HG03571 (cell line): ENCODE results near the gene CRADD.

Experiments used
- ATAC-seq: cut with Tn5 transposase; IDR thresholded peaks from one replicate; pipeline ENCODE4 v1.9.1; 2021; ENCODE audit not compliant: unreplicated experiment

CRADD gene

DNA sequence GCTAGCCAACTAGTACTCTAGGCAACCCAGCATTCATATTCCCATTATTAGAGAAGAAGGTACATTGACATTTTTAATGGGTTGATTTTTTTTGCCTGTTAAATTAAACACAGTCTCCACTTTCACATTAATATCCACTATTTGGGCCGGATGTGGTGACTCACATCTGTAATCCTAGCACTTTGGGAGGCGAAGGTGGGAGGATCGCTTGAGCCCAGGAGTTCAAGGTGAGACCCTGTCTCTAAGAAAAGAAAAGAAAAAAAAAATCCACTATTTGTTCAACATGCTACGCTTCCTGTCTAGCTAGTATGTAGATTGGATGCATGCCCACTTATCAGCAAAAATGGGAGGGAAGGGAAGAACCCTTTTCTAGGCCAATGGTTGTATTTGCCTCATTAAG, 7.1 kb upstream of the CRADD start:
- ATAC-seq, result no peak

GRCh38 chr12:93671044-93671443, 6.1 kb upstream of the CRADD start:
- no peak for ATAC-seq

GRCh38 chr12:93673084-93673483, 4.1 kb upstream of the CRADD start:
- ATAC-seq, result no peak

DNA sequence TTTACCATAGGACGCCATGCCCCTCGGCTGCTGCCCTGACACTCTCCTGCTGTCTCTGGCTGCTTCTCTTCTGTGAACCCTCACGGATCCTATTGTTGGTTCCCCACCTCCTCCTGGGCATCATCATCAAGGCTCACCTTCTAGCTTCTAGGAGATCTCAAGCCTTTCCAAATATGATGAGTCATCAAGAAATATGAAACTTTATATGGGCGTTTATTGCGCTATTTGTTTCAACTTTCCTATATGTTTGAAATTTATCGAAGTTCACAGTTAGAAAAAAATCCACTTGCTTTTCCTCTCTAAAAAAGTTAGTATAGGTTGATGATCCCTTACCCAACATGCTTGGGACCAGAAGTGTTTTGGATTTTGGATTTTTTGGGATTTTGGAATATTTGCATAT, 2.8 kb upstream of the CRADD start:
- ATAC-seq, result no peak

DNA sequence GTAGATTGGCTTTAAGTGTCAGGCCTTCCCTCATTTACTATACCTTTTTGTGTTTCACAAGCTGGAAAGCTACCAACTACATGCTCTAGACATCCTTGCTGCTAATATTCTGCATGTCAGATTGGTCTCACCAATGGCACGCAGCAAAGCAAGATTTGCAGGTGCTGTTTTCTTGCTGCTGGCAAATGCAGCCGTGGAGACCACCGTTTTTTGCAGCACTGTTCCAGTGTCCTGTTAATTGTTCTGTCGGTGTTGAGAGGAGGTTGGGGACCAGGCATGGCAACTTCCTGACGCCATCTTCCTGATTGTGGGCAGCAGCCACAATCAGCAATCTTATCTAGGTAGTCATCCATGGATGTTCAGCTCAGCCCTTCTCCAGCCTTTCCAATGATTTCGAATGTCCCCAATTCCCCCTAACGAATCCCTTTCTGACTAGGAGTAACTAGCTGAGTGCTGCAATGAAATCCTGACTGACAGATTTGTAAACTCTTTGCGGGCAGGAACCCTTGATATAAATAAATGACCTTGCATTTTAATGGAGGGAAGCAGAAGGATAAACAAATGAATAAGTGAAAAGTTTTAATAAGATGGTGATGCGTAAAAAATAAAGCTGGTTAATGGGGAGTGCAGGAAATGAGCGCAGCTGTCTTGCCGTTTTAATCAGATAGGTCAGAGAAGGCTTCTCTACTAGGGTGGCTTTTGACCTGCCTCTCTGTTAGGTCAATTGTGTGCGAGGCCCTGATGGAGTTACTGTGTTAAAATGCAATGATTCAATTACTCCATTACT, 574 bp upstream of the CRADD start:
- no peak for ATAC-seq

DNA sequence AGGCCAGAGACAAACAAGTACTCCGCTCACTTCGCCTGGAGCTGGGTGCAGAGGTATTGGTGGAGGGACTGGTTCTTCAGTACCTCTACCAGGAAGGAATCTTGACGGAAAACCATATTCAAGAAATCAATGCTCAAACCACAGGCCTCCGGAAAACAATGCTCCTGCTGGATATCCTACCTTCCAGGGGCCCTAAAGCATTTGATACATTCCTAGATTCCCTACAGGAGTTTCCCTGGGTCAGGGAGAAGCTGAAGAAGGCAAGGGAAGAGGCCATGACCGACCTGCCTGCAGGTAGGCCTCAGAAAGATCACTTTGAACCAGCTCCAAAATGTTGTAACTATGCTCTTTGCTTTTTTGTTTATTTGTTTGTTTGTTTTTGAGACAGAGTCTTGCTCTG, 1.6 kb downstream of the CRADD start:
- ATAC-seq, result no peak

- ATAC-seq, result no peak
Observed at GRCh38 chr12:93679308-93679925, 2.2 kb downstream of the CRADD start.

DNA sequence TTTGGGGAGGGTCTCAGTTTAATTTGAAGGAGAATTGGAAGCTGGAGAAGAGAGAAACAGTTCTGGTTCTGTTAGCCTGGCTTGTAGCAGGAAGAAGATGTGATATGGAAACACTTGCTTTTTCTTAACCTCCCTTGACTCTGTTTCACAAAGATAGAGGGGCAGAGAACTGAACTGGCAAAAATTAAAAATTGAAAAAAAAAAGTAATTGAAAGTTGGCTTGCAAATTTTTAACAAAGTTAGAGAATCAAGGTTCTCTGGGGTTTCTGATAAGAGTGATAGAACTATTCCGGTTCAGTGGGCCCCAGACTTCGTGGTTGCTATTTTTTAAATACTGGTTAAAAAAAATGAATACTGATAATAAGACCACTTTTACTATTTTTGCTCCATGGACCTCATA, 2.8 kb downstream of the CRADD start:
- ATAC-seq, result no peak

DNA sequence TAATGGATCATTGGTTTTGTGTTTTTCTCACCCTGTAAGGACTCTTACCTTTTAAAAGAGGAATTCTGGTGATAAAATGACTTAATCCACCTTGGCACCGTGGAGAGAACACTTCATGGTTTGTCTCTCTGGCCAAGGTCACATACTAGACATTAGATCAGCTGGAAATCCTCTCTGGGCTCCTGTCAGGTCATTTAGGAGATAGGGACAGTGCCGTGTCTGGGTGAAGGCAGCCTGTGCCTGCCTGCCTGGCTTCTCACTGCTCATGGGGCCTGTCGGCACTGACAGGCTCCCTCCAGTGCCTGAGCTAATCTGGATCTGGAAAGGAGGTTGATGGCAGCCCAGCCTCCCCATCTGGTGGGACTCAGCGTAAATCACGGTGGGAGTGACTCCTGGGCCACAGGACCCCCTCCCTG, 5.7 kb downstream of the CRADD start:
- no peak for ATAC-seq

DNA sequence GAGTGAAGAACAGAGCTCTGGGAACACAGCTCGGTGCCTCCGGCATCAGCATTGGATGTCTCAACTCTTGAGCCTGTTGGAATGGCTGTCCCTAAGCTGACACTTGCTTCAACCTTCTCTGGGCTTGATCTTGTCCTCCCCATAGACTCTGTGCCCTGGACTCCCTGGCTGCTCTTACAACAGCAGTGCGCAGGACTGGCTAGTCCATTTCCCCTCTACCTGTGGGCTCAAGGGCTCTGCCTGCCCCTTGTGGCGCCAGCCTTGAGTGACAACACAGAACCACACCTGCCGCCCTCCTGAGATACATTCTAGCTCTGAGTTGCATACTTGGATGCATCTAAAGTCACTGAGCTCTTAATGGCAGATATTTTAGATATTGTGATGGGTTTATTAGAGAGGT, 6.2 kb downstream of the CRADD start:
- no peak for ATAC-seq

DNA sequence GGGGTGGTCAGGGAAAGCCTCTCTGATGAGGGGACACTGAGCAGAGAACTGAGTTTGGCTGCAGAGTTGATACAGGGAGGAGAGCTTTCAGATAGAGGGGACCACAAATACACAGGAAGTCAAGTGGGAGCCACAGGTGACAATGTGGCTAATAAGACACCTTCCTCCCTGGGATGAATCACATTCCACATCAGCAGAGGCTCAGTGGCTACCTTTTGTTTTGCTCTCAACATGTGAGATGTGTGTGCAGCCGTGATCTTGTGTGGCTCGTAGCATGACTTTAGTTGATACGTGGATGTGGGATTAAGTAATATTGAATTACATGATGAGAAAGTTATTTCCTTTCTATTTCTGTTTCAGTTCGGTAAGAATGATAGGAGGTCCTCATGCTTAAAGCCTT, 7.5 kb downstream of the CRADD start:
- no peak for ATAC-seq

DNA sequence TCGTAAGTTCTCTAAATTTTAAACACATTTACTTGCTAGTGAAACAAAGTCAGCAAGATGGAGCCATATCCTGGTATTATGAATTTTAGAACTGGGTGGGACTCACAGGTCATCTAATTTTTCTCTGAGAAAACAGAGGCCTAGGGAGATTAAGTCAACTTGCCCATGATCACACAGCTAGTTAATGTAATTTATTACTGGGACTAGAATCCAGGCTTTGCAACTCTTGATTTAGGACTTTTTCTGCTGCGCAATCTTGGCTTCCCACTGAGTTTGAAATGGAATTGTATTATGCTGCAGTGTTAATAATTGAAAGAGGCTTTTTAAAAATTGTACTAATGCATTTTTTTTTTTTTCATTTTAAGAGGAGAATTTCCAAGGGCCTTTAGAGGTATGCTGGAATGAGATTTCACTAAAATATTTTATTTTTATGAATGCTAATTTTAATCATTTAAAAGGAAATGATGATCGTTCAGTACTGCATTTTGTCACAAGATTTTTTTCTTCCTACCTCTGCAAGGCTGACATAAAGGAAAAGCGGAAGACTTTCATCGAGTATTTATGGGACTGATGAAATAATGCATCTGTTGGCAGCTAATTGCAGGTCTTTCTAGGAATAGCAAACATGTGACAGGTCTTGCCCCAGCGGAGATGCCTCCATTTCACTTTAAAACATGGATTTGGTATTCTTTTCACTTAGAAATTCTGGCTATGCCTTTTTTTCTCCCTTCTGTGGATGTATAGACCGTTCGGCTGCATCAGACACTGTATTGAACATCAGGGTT, 9.6 kb downstream of the CRADD start:
- no peak for ATAC-seq

DNA sequence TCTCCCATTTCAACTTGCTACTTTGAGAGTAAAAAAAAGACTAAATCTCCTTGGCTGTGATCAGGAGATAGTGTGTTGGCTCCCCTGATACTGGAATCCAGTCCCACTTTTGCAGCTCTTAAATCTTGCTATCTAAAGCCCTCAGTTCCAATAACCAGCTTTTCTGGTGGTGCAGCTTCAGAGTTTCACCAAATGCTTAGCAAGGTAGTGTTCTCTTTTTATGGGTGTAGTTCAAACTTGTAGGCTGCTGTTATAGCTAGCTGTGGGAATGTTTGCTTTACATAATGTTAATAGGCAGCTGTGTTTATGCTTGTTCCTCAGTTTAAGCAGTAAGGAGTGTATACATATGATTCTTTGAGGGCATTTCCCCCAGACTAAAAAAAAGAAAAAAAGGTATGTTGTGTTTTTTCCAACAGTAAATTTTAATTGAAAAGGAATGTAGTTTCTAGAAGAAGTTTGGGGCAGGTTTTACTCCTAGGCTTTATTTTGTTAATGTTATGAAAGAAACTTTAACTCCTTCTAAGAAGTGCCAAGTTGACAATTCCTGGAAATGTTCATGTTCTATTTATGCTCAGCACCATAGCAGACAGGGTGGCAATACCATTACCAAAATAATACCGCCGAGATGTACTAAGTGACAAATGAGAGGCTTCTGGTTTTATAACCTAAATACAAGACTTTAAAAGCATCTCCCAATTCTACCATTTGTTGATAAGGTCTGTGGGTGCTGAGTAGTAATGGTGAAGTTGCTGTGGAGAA, 12.1 kb downstream of the CRADD start:
- no peak for ATAC-seq

DNA sequence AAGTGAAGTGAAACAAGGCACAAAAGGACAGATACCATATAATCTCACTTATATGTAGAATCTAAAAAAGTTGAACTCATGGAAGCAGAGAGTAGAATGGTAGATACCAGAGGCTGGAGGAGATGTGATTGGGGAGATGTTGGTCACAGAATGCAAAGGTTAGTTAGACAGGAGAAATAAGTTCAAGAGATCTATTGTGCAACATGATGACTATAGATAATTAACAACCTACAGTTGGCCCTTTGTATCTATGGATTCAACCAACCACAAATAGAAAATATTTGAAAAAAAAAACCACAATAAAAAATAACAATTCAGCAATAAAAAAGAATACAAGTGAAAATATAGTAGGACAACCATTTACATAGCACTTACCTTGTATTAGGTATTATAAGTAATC, 19.3 kb downstream of the CRADD start:
- no peak for ATAC-seq

GRCh38 chr12:93698307-93699092, 21.3 kb downstream of the CRADD start:
- no peak for ATAC-seq

DNA sequence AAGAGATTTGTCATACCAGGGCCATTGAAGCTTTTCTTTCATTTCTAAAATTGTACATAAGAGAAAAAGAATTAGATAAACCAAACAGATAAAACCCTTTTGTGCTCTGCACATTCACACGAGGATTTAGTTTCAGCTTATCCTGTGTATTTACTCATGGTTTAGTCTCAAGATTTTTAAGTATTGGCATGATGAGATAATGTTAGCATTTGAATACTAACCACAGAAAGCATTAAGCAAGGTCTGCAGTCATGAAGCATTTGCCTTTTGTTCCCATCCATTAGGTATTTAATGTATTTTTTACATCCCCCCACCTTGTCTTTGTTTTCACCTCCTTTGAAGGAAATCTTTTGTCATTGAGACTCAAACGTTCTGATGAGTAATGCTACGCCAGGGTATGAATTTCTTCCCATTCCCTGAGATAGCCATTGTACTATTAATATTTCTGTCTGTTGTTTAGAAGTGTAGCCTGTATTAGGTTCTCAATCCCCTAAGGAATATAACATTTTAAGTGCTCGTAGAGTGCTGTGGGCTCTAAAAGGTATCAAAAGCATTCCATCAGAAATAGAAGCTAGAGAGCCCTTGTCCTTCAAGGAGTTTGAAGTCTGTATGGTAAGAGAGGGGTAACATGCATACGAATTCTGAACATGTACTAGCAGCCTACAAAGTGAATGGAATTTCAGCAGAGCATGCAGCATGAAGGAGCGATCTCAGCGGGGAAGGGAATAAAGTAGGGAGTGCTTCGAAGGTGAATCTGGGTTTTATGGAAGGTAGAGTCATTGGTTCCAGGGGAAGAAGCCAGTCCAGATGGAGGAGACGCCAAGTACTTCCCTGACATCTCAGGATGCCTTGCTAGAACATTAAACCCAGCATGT, 22.3 kb downstream of the CRADD start:
- ATAC-seq, result no peak

- ATAC-seq, result no peak
Observed at GRCh38 chr12:93702707-93703315, 25.6 kb downstream of the CRADD start.

GRCh38 chr12:93704122-93704521, 26.9 kb downstream of the CRADD start:
- no peak for ATAC-seq

GRCh38 chr12:93704625-93705024, 27.4 kb downstream of the CRADD start:
- no peak for ATAC-seq
